HepG2 (cell line): ENCODE data around the gene PLCXD3. TPM values are rescaled to one million over a fixed set of nuclear protein-coding genes. Genes with fewer than 3 reads are reported as not detected.

Experiments
- ATAC-seq: fragments of 200-7000 bp; cut with Tn5 transposase; 3 replicates; pipeline ENCODE4 v1.9.1; 2020; ENCODE audit warnings: mild to moderate bottlenecking, moderate library complexity
- BruUV-seq: library from RNA; stranded (reverse); fragments of 400-500 nt; replicated peaks from 2 replicates; lab custom pipeline; 2021; lab: Mats Ljungman, UMichigan
- CTCF ChIA-PET: fragments of 300-600 bp; formaldehyde crosslinking; extraction: SDS; loops from one replicate; lab custom pipeline; 2021; ENCODE audit warnings: low total read pairs, inconsistent platforms, low intra/inter-chr PET ratio; lab: Yijun Ruan, JAX
- POLR2A ChIA-PET: fragments of 350-600 bp; sonication (Branson Sonifier 250); formaldehyde crosslinking; loops from one replicate; lab custom pipeline; 2020; ENCODE audit warnings: antibody characterized with exemption, inconsistent platforms; lab: Yijun Ruan, JAX
- DNase-seq: peaks from one replicate; pipeline ENCODE4 v3.0.0-alpha.2; 2015; ENCODE audit warnings: low spot score
- FAIRE-seq: peaks from 3 replicates; lab custom pipeline; 2011; peaks lifted over from hg19 to GRCh38; lab: Jason Lieb, UNC
- H2AFZ ChIP-seq: one replicate; pipeline ENCODE4 v1.6.1; 2011; ENCODE audit warnings: low read length, inconsistent platforms
- H3K27ac ChIP-seq: fragments of 300-600 bp; 3 replicates; pipeline ENCODE4 v1.8.0; 2011; ENCODE audit warnings: mixed run types, mild to moderate bottlenecking, mixed read lengths, low read length, inconsistent platforms; ENCODE audit not compliant: insufficient read depth; ENCODE audit errors: extremely low read length
- H3K27me3 ChIP-seq, 2 experiments: fragments of 200-600 bp in 1 of 2; 2 replicates in 1 of 2; 3 replicates in 1 of 2; pipeline versions ENCODE4 v1.6.0 to v1.8.0; 2011; ENCODE audit warnings: low read length in 2 of 2, mild to moderate bottlenecking in 2 of 2, moderate library complexity in 2 of 2, inconsistent platforms in 1 of 2; ENCODE audit not compliant: insufficient read depth in 2 of 2, control insufficient read depth in 1 of 2
- H3K36me3 ChIP-seq, 2 experiments: fragments of 200-600 bp in 1 of 2; replicated peaks in 1 of 2; 2 replicates in 1 of 2; 3 replicates in 1 of 2; pipeline versions ENCODE4 v1.5.1 to v1.8.0; 2011; ENCODE audit warnings: low read length in 2 of 2, inconsistent platforms in 1 of 2; ENCODE audit not compliant: insufficient read depth in 2 of 2, control insufficient read depth in 1 of 2
- H3K4me1 ChIP-seq: 2 replicates; pipeline ENCODE4 v1.5.1; 2012; ENCODE audit warnings: low read length, inconsistent platforms; ENCODE audit not compliant: insufficient read depth
- H3K4me2 ChIP-seq: 2 replicates; pipeline ENCODE4 v1.6.0; 2011; ENCODE audit warnings: low read depth, low read length, inconsistent platforms
- H3K4me3 ChIP-seq, 3 experiments: fragments of 200-600 bp in 1 of 3; sonication (generic), shearing (Covaris generic) in 1 of 3; replicated peaks in 1 of 3; 2 replicates each; pipeline ENCODE4 v1.5.1; 2011 to 2016; ENCODE audit warnings: low read length in 3 of 3, inconsistent platforms in 2 of 3, low read depth in 2 of 3, mild to moderate bottlenecking in 2 of 3, control low read depth in 1 of 3, mixed read lengths in 1 of 3; ENCODE audit not compliant: insufficient read depth in 1 of 3
- H3K79me2 ChIP-seq: one replicate; pipeline ENCODE4 v1.6.1; 2011; ENCODE audit warnings: low read length, inconsistent platforms; ENCODE audit not compliant: insufficient read depth
- H3K9ac ChIP-seq: 2 replicates; pipeline ENCODE4 v1.6.0; 2011; ENCODE audit warnings: mild to moderate bottlenecking, low read depth, low read length, inconsistent platforms; ENCODE audit not compliant: insufficient read depth
- H3K9me3 ChIP-seq: 2 replicates; pipeline ENCODE4 v1.5.1; 2012; ENCODE audit warnings: mild to moderate bottlenecking, low read length
- H4K20me1 ChIP-seq: 2 replicates; pipeline ENCODE4 v1.6.0; 2011; ENCODE audit warnings: inconsistent platforms, mild to moderate bottlenecking, low read length, moderate library complexity; ENCODE audit not compliant: insufficient read depth
- ATF4 ChIP-seq, 2 experiments: fragments of 450-650 bp in 1 of 2; sonication (generic) in 1 of 2; formaldehyde crosslinking; IDR thresholded peaks; 2 replicates each; pipeline versions ENCODE4 v1.5.0 to v1.8.0; 2020 to 2022; ENCODE audit warnings: mild to moderate bottlenecking in 1 of 2, missing genetic modification reagents in 1 of 2
- TFDP1 ChIP-seq: IDR thresholded peaks from 2 replicates; pipeline ENCODE4 v1.6.1; 2016; ENCODE audit warnings: missing compliant biosample characterization, missing genetic modification reagents, borderline replicate concordance
- U2AF2 ChIP-seq: fragments of 200-400 bp; formaldehyde crosslinking; IDR thresholded peaks from 2 replicates; pipeline ENCODE4 v1.6.1; 2017; ENCODE audit warnings: low read depth, mild to moderate bottlenecking, low read length
- ZBTB2 ChIP-seq: sonication (generic); formaldehyde crosslinking; IDR thresholded peaks from 2 replicates; pipeline ENCODE4 v1.8.0; 2022; ENCODE audit warnings: low read depth, missing genetic modification reagents
- ZC3H13 ChIP-seq: sonication (generic); formaldehyde crosslinking; IDR thresholded peaks from 2 replicates; pipeline ENCODE4 v1.8.1; 2023; ENCODE audit warnings: mild to moderate bottlenecking, missing genetic modification reagents, moderate library complexity
- ZSCAN29 ChIP-seq: sonication (generic); formaldehyde crosslinking; conservative IDR thresholded peaks from 2 replicates; pipeline ENCODE4 v1.4.0; 2020; ENCODE audit warnings: mild to moderate bottlenecking, missing genetic modification reagents
- WGBS: methylation state at CpG from one replicate; pipeline ENCODE4 v1.1.6; 2017; ENCODE audit warnings: low lambda C conversion rate; 5-methylcytosine and 5-hydroxymethylcytosine counted together
- in situ Hi-C: cut with HindIII; loops from 2 replicates; pipeline ENCODE4 v1.10.0; 2017; ENCODE audit warnings: low pct_unique_long_range_greater_than_20kb; ENCODE audit not compliant: extremely low pct_ligation_motif_present
- intact Hi-C: fragments of 100-400 bp; cut with micrococcal nuclease; formaldehyde crosslinking; loops from one replicate; pipeline ENCODE4 v1.10.0; 2022; ENCODE audit not compliant: unreplicated experiment
- polyA plus RNA-seq, 8 experiments: library from polyadenylated mRNA; depleted of rRNA in 3 of 8; stranded (reverse) in 7 of 8; unstranded in 1 of 8; fragments of >200 nt; fragmentation: Illumina TruSeq in 4 of 8; extraction: Trizol in 4 of 8; gene quantifications; 2 replicates each; pipeline versions ENCODE4 v1.2.1 to v1.2.3, GENCODE V29; 2011 to 2016; ENCODE audit warnings: low read depth in 4 of 8, missing spikeins in 1 of 8, mixed read lengths in 1 of 8; ENCODE audit not compliant: insufficient read depth in 1 of 8
- total RNA-seq, 5 experiments: library from RNA; depleted of rRNA; stranded (reverse); fragments of >200 nt; fragmentation: Illumina TruSeq; extraction: Trizol; gene quantifications; 2 replicates each; pipeline ENCODE4 v1.2.3, GENCODE V29; 2016; ENCODE audit warnings: low read depth in 1 of 5

The PLCXD3 gene
- total and polyA plus RNA-seq, 2 of the 13 experiments (the other 11 are each of a cell fraction or from before 2014, with no cell fraction given) = not detected

DNA sequence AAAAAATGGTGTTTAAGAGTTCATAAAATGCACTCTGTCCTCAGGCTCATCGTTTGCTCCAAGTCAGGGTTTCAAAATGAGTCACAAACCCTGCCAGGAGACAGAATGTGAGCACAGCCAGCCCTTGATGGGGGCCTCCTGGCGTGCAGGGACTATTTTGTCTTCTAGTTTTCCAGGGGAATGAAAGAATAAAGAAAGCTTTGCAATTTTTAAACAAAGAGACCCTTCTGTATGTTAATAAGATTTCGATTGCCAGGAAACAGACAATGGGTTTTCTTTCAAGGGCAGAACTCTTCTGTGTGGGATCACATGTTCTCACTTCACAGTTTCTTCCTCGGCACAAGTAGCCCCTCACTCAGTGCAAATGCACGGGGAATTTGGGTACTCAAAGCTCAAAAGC is 175.6 kb downstream of the PLCXD3 start:
- no peaks in the 10 kb centered on the region; a peak in 1 of 5 replicates for H3K27me3 ChIP-seq
- H3K27ac ChIP-seq = no peak overlapping the region
- H2AFZ ChIP-seq = no peak overlapping the region
- 0% methylated on average over 5 of the region's 5 CpGs for WGBS
- ATAC-seq = no peak
- no peaks in the 10 kb centered on the region for H3K36me3 ChIP-seq
- intact Hi-C loops = loop anchor here (5.0 kb wide), 1 partner anchor 432 kb away; no protein-coding TSS in a partner anchor
- DNase-seq = no peak
- POLR2A ChIA-PET = no interaction called here
- H3K79me2 ChIP-seq = no peaks in the 10 kb centered on the region
- H3K9me3 ChIP-seq = no peaks in the 10 kb centered on the region
- no peak for FAIRE-seq
- no peak for TF ChIP-seq ATF4 (CRISPR knock-in tag; IDR thresholded peaks at IDR 0.05)
- TF ChIP-seq U2AF2 = no peak
- TF ChIP-seq ZBTB2 (CRISPR knock-in tag) = no peak
- TF ChIP-seq ZC3H13 (CRISPR knock-in tag) = no peak
- TF ChIP-seq ZSCAN29 (CRISPR knock-in tag) = no peak
- TF ChIP-seq TFDP1 (CRISPR knock-in tag) = no peak
- H3K4me2 ChIP-seq = no peak overlapping the region
- CTCF ChIA-PET = no interaction called here
- H4K20me1 ChIP-seq = no peaks in the 10 kb centered on the region
- no peak overlapping the region for H3K9ac ChIP-seq
- no peak overlapping the region for H3K4me3 ChIP-seq
- H3K4me1 ChIP-seq = no peaks in the 10 kb centered on the region
- in situ Hi-C loops = no loop called here
- no TSS peak for BruUV-seq
